Smooth muscle cell (in vitro differentiated cells): ENCODE measurements around the gene NECAB3. TPM values are rescaled to one million over a fixed set of nuclear protein-coding genes. Genes with fewer than 3 reads are reported as not detected.
A peak's percentile ranks its signal among the peaks of the same experiment; 100 is the strongest.

Experiments
- DNase-seq: peaks from one replicate; lab custom pipeline; 2025; ENCODE audit not compliant: unreplicated experiment; lab: John Stamatoyannopoulos, UW
- H2AFZ ChIP-seq: fragments of 200-600 bp; sonication (generic); 2 replicates; pipeline ENCODE4 v1.6.0; 2016; ENCODE audit warnings: antibody characterized with exemption, low read depth, mild to moderate bottlenecking
- H3F3A ChIP-seq: fragments of 200-600 bp; sonication (generic); 2 replicates; pipeline ENCODE4 v1.6.0; 2017; ENCODE audit warnings: antibody characterized with exemption, low read depth
- H3K27ac ChIP-seq: fragments of 200-600 bp; sonication (generic); 2 replicates; pipeline ENCODE4 v1.5.1; 2016; ENCODE audit warnings: low read depth, mild to moderate bottlenecking
- H3K27me3 ChIP-seq: fragments of 200-600 bp; sonication (generic); 2 replicates; pipeline ENCODE4 v1.6.1; 2016; ENCODE audit warnings: low read depth, mild to moderate bottlenecking
- H3K36me3 ChIP-seq: fragments of 200-600 bp; sonication (generic); 2 replicates; pipeline ENCODE4 v1.5.1; 2016; ENCODE audit warnings: low read depth
- H3K4me1 ChIP-seq: fragments of 200-600 bp; sonication (generic); 2 replicates; pipeline ENCODE4 v1.5.1; 2016; ENCODE audit warnings: low read depth
- H3K4me2 ChIP-seq: fragments of 200-600 bp; sonication (generic); 2 replicates; pipeline ENCODE4 v1.6.0; 2016; ENCODE audit warnings: mild to moderate bottlenecking
- H3K4me3 ChIP-seq: fragments of 200-600 bp; sonication (generic); 2 replicates; pipeline ENCODE4 v1.5.1; 2016; ENCODE audit warnings: mild to moderate bottlenecking
- H3K79me2 ChIP-seq: fragments of 200-600 bp; sonication (generic); 2 replicates; pipeline ENCODE4 v1.6.0; 2016; ENCODE audit warnings: low read depth, mild to moderate bottlenecking
- H3K9ac ChIP-seq: fragments of 200-600 bp; sonication (generic); 2 replicates; pipeline ENCODE4 v1.6.0; 2016; ENCODE audit warnings: low read depth
- H3K9me3 ChIP-seq: fragments of 200-600 bp; sonication (generic); replicated peaks from 2 replicates; pipeline ENCODE4 v1.5.1; 2016; ENCODE audit warnings: low read depth
- H4K20me1 ChIP-seq: fragments of 200-600 bp; sonication (generic); 2 replicates; pipeline ENCODE4 v1.6.0; 2016; ENCODE audit warnings: low read depth
- CTCF ChIP-seq: fragments of 200-600 bp; sonication (generic); IDR thresholded peaks from 2 replicates; pipeline ENCODE4 v1.5.1; 2017; ENCODE audit warnings: borderline replicate concordance, mild to moderate bottlenecking, antibody characterized with exemption; ENCODE audit not compliant: insufficient read depth, poor library complexity, severe bottlenecking
- WGBS: methylation state at CpG from one replicate; pipeline ENCODE4 v1.1.7; 2016; ENCODE audit warnings: low lambda C conversion rate; 5-methylcytosine and 5-hydroxymethylcytosine counted together
- polyA plus RNA-seq: library from polyadenylated mRNA; unstranded; fragments of >200 nt; fragmentation: Nextera tagmentation; extraction: Ambion mirVana; gene quantifications from 2 replicates; pipeline ENCODE4 v1.2.1, GENCODE V29; 2016
- total RNA-seq: library from RNA; depleted of rRNA; stranded (reverse); fragments of >200 nt; gene quantifications from 2 replicates; pipeline ENCODE4 v1.2.3, GENCODE V29; 2014

Gene NECAB3
- total and polyA plus RNA-seq, 2 experiments from 2014 or later: 20.3 to 25.8 TPM

- Histone ChIP-seq H3K4me2 (no peak overlapping the region), H3K36me3 (no peaks in the 10 kb centered on the region), H3K9ac (peak overlapping the region; percentile 8), H3K9me3 (no peaks in the 10 kb centered on the region), H3K27me3 (no peaks in the 10 kb centered on the region), H3K27ac (peak overlapping the region; percentile 65), H3K4me3 (no peak overlapping the region), H3K4me1 (peaks cover 3% of the 10 kb centered on the region), H3F3A (peaks cover 27% of the 10 kb centered on the region), H3K79me2 (peaks cover 8% of the 10 kb centered on the region), H4K20me1 (no peaks in the 10 kb centered on the region), H2AFZ (no peak overlapping the region)
- WGBS: 94% methylated on average over 3 of the region's 3 CpGs
- DNase-seq: no peak
- TF ChIP-seq CTCF: no peak
Measured at GRCh38 chr20:33687993-33688937, 14.0 kb upstream of the NECAB3 start.

GRCh38 chr20:33687370-33687915, 13.2 kb upstream of the NECAB3 start:
- H3K27ac ChIP-seq: peak overlapping the region; percentile 65
- no peak overlapping the region for H3K4me2 ChIP-seq
- no peaks in the 10 kb centered on the region for H3K9me3 ChIP-seq
- no peak overlapping the region for H2AFZ ChIP-seq
- WGBS: 65% methylated on average over 8 of the region's 8 CpGs
- peak overlapping the region; percentile 8 for H3K9ac ChIP-seq
- peaks cover 8% of the 10 kb centered on the region for H3K79me2 ChIP-seq
- no peak for TF ChIP-seq CTCF
- H3K4me1 ChIP-seq: peaks cover 3% of the 10 kb centered on the region
- DNase-seq: no peak
- H3F3A ChIP-seq: peaks cover 27% of the 10 kb centered on the region
- H3K4me3 ChIP-seq: no peak overlapping the region
- H4K20me1 ChIP-seq: no peaks in the 10 kb centered on the region
- no peaks in the 10 kb centered on the region for H3K27me3 ChIP-seq
- H3K36me3 ChIP-seq: no peaks in the 10 kb centered on the region

- H3K4me2 ChIP-seq: peak overlapping the region; percentile 87
- 82% methylated on average over 14 of the region's 14 CpGs for WGBS
- H4K20me1 ChIP-seq: no peaks in the 10 kb centered on the region
- peaks cover 3% of the 10 kb centered on the region for H3K4me1 ChIP-seq
- H3F3A ChIP-seq: peaks cover 27% of the 10 kb centered on the region
- H3K9me3 ChIP-seq: no peaks in the 10 kb centered on the region
- peak overlapping the region; percentile 83 for H2AFZ ChIP-seq
- TF ChIP-seq CTCF: no peak
- no peak overlapping the region for H3K9ac ChIP-seq
- H3K27ac ChIP-seq: peak overlapping the region; percentile 65
- DNase-seq: no peak
- H3K36me3 ChIP-seq: no peaks in the 10 kb centered on the region
- no peaks in the 10 kb centered on the region for H3K27me3 ChIP-seq
- H3K4me3 ChIP-seq: peak overlapping the region; percentile 52
- H3K79me2 ChIP-seq: peaks cover 8% of the 10 kb centered on the region
Measured at GRCh38 chr20:33686984-33687366, 12.7 kb upstream of the NECAB3 start.
